ENCODE data around the gene PTPN3. TPM values are rescaled to one million over a fixed set of nuclear protein-coding genes. Genes with fewer than 3 reads are reported as not detected.

The PTPN3 gene
- total RNA-seq, 1 donor from 2014 or later = 1.1 TPM

GRCh38 chr9:109436071-109436470 is 62.0 kb downstream of the PTPN3 start:
- Mint-ChIP-seq H3K27me3 (ENCODE audit: low read depth) (no peaks in the 10 kb centered on the region), H3K27ac (ENCODE audit: unreplicated experiment) (no peak overlapping the region), H3K4me3 (no peak overlapping the region), H3K9me3 (peaks cover 3% of the 10 kb centered on the region), H3K4me1 (peaks cover 22% of the 10 kb centered on the region), H3K36me3 (ENCODE audit: low read depth) (no peaks in the 10 kb centered on the region)
- no peak for TF ChIP-seq CTCF (conservative IDR thresholded peaks at IDR 0.05)
- DNase-seq (ENCODE audit: low read depth, low spot score) = no peak

- no peaks in the 10 kb centered on the region for H3K36me3 Mint-ChIP-seq (ENCODE audit: low read depth)
- DNase-seq (ENCODE audit: low read depth, low spot score) = no peak
- no peaks in the 10 kb centered on the region for H3K27me3 Mint-ChIP-seq (ENCODE audit: low read depth)
- TF ChIP-seq CTCF (conservative IDR thresholded peaks at IDR 0.05) = no peak
- H3K9me3 Mint-ChIP-seq = no peaks in the 10 kb centered on the region
- H3K4me1 Mint-ChIP-seq = peaks cover 15% of the 10 kb centered on the region
- H3K27ac Mint-ChIP-seq (ENCODE audit: unreplicated experiment) = no peak overlapping the region
- H3K4me3 Mint-ChIP-seq = no peak overlapping the region
These were observed 64.6 kb downstream of the PTPN3 start for GRCh38 chr9:109433476-109433875.

GRCh38 chr9:109430231-109430630 is 67.9 kb downstream of the PTPN3 start:
- H3K36me3 Mint-ChIP-seq (ENCODE audit: low read depth) = no peaks in the 10 kb centered on the region
- no peak overlapping the region for H3K4me3 Mint-ChIP-seq
- no peak for TF ChIP-seq CTCF (conservative IDR thresholded peaks at IDR 0.05)
- no peaks in the 10 kb centered on the region for H3K9me3 Mint-ChIP-seq
- H3K27me3 Mint-ChIP-seq (ENCODE audit: low read depth) = no peaks in the 10 kb centered on the region
- peaks cover 23% of the 10 kb centered on the region for H3K4me1 Mint-ChIP-seq
- no peak overlapping the region for H3K27ac Mint-ChIP-seq (ENCODE audit: unreplicated experiment)
- no peak for DNase-seq (ENCODE audit: low read depth, low spot score)

- H3K36me3 Mint-ChIP-seq (ENCODE audit: low read depth) = no peaks in the 10 kb centered on the region
- no peaks in the 10 kb centered on the region for H3K27me3 Mint-ChIP-seq (ENCODE audit: low read depth)
- no peak overlapping the region for H3K4me3 Mint-ChIP-seq
- no peaks in the 10 kb centered on the region for H3K9me3 Mint-ChIP-seq
- no peak overlapping the region for H3K27ac Mint-ChIP-seq (ENCODE audit: unreplicated experiment)
- no peak for DNase-seq (ENCODE audit: low read depth, low spot score)
- no peak for TF ChIP-seq CTCF (conservative IDR thresholded peaks at IDR 0.05)
- H3K4me1 Mint-ChIP-seq = peaks cover 25% of the 10 kb centered on the region
These were observed 69.3 kb downstream of the PTPN3 start for GRCh38 chr9:109428854-109429253.

- no peak for DNase-seq (ENCODE audit: low read depth, low spot score)
- Mint-ChIP-seq H3K27me3 (ENCODE audit: low read depth) (no peaks in the 10 kb centered on the region), H3K36me3 (ENCODE audit: low read depth) (no peaks in the 10 kb centered on the region), H3K4me1 (peaks cover 31% of the 10 kb centered on the region), H3K27ac (ENCODE audit: unreplicated experiment) (no peak overlapping the region), H3K9me3 (no peaks in the 10 kb centered on the region), H3K4me3 (no peak overlapping the region)
- no peak for TF ChIP-seq CTCF (conservative IDR thresholded peaks at IDR 0.05)
These were observed 70.2 kb downstream of the PTPN3 start for GRCh38 chr9:109427886-109428285.

All from neural crest cell (in vitro differentiated cells).